ENCODE measurements around the gene ASAP3.

The ASAP3 gene

DNA sequence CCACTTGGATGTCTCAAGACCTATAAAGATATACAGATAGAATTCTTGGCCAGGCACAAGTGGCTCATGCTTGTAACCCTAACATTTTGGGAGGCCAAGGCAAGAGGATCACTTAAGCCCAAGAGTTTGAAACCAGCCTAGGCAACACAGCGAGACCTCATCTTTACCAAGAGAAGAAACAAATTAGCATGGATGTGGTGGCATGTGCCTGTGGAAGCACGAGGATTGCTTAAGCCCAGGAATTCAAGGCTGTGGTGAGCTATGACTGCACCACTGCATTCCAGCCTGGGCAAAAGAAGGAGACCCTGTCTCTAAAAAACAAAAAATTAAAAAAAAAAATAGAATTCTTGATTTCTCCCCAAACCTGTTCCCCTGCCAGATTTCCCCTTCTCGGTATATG, 8.3 kb downstream of the ASAP3 start:
- Histone ChIP-seq H3K4me3 (no peak overlapping the region), H3K27ac (no peak overlapping the region), H3K9ac (ENCODE audit: insufficient read length) (no peak overlapping the region), H3K9me3 (ENCODE audit: low read depth, low read length) (no peaks in the 10 kb centered on the region), H3K36me3 (ENCODE audit: insufficient read depth, low read length) (no peaks in the 10 kb centered on the region)
- TF ChIP-seq FOXP2 (optimal IDR thresholded peaks at IDR 0.05; ENCODE audit: control extremely low read depth, extremely low read length, insufficient read depth) (no peak), POLR2AphosphoS5 (IDR thresholded peaks at IDR 0.05; ENCODE audit: borderline replicate concordance, low read depth, low read length) (no peak), EZH2 (IDR thresholded peaks at IDR 0.05) (no peak)
- DNase-seq (ENCODE audit: low read depth, low spot score) = no peak

DNA sequence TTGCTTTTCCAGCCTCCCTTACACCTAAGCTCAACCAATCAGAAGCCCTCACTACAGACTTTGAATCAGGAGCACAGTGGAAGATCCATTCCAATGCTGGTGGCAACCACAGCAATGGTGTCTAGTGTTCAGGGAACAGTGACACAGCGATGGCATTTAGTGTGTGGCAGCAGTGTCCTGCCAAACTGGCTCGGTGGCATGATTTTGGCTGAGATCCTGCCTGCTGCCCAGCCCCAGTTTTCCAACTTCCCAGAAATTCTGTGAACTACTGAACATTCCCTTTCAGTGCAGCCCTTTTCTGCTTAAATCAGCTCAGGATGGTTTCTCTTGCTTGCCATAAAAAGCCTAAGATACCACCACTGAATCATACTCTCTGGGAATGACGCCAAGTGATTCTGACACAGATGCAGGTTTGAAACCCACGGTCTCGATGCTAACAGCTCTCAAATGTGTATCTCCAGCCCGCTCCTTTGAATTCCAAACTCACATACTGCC, 8.8 kb downstream of the ASAP3 start:
- H3K27ac ChIP-seq = no peak overlapping the region
- no peak overlapping the region for H3K4me3 ChIP-seq
- no peak for DNase-seq (ENCODE audit: low read depth, low spot score)
- H3K36me3 ChIP-seq (ENCODE audit: insufficient read depth, low read length) = no peaks in the 10 kb centered on the region
- no peaks in the 10 kb centered on the region for H3K9me3 ChIP-seq (ENCODE audit: low read depth, low read length)
- no peak overlapping the region for H3K9ac ChIP-seq (ENCODE audit: insufficient read length)
- no peak for TF ChIP-seq FOXP2 (optimal IDR thresholded peaks at IDR 0.05; ENCODE audit: control extremely low read depth, extremely low read length, insufficient read depth)
- TF ChIP-seq EZH2 (IDR thresholded peaks at IDR 0.05) = no peak
- TF ChIP-seq POLR2AphosphoS5 (IDR thresholded peaks at IDR 0.05; ENCODE audit: borderline replicate concordance, low read depth, low read length) = no peak

DNA sequence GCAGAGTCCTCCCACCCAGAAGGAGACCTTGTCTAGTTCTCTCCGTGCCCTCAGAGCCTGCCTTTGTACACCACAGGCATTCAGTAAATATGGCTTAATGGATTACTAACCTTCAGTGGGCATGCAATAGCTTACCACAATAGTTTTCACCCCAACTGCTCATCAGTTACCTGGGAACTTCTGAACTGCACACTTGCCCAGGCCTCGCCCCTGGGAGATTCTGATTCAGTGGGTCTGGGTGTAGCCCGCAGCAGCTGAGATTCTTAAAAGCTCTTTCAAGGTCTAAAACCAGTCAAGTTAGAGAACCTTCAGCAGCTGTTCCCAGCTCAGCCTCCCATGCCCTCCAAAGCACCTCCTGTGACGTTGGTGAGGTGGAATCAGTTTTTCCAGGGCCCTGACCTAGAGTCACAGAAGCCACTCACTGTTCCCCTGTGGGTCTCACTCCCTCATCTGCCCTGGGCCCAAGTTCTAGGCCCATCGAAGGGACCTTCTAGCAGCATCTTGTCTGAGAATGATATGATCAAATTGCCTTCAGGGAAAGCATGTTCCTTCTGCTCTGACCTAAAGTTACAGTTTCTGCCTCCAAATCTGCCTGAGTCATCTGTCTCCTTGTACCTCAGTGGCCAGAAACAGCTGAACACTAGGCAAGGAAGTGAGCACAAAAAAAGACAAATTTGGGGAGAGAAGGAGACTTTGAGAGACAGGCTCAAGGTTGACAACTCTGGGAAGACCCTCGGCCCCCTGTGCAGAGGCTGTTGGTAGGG, 10.8 kb downstream of the ASAP3 start:
- DNase-seq (ENCODE audit: low read depth, low spot score) = no peak
- Histone ChIP-seq H3K9ac (ENCODE audit: insufficient read length) (no peak overlapping the region), H3K4me3 (no peak overlapping the region), H3K9me3 (ENCODE audit: low read depth, low read length) (no peaks in the 10 kb centered on the region), H3K36me3 (ENCODE audit: insufficient read depth, low read length) (no peaks in the 10 kb centered on the region), H3K27ac (no peak overlapping the region)
- TF ChIP-seq POLR2AphosphoS5 (IDR thresholded peaks at IDR 0.05; ENCODE audit: borderline replicate concordance, low read depth, low read length) (no peak), FOXP2 (optimal IDR thresholded peaks at IDR 0.05; ENCODE audit: control extremely low read depth, extremely low read length, insufficient read depth) (no peak), EZH2 (IDR thresholded peaks at IDR 0.05) (no peak)

DNA sequence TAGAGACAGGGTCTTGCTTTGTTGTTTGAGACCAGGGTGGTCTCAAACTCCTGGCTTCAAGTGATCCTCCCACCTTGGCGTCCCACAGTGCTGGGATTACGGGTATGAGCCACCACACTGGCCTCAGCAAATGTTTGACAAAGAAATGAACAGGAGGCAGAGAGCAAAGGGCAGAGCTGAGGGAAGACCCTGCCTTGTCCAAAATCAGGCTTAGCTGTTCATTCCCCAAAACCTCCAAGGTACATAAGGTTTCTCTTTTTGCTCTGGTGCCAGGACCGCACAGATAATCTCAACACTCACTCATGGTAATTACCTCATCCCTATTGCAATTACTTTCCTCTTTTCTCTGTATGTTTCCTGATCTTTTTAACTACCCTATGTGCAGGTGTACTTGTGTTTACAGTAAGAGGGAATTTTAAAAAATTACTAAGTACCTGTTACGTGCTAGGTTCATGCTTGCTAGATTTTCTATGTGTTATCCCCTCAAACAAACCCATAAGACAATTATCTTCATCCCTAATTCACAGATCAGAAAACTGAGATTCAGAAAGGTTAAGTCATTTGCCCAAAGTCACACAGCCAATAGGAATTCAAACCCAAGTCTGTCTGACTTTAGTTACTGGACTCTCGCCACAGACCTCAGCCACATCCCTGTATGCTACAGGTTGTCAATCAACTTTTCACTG, 11.5 kb downstream of the ASAP3 start:
- no peaks in the 10 kb centered on the region for H3K9me3 ChIP-seq (ENCODE audit: low read depth, low read length)
- H3K4me3 ChIP-seq = no peak overlapping the region
- H3K27ac ChIP-seq = no peak overlapping the region
- H3K9ac ChIP-seq (ENCODE audit: insufficient read length) = no peak overlapping the region
- H3K36me3 ChIP-seq (ENCODE audit: insufficient read depth, low read length) = no peaks in the 10 kb centered on the region
- TF ChIP-seq EZH2 (IDR thresholded peaks at IDR 0.05) (no peak), FOXP2 (optimal IDR thresholded peaks at IDR 0.05; ENCODE audit: control extremely low read depth, extremely low read length, insufficient read depth) (no peak), POLR2AphosphoS5 (IDR thresholded peaks at IDR 0.05; ENCODE audit: borderline replicate concordance, low read depth, low read length) (no peak)
- no peak for DNase-seq (ENCODE audit: low read depth, low spot score)

DNA sequence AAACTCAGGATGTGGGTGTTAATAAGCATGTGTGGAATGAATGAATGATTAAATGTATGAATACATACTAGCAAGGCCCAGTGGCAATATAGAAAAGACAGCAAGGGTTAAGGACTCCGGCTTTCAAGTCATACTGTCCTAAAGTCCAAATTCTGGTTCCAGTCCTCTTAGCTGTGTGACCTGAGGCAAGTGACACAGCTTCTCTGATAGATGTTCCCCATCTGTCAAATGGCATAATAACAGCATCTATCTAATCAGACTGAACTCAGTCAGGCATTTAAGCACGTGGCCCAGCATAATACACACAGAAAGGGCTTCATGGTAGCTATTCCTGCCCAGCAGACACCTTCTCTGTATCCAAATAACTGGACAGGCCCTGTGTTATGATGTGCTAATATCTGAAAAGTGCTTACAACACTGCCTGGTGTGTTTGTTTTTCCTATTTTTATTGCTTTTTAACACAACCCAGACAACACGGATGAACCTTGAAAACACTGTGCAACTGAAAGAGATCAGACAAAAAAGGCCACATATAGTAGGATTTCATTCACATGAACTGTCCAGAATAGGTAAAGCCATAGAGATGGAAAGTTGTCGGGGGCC, 12.4 kb downstream of the ASAP3 start:
- Histone ChIP-seq H3K9me3 (ENCODE audit: low read depth, low read length) (no peaks in the 10 kb centered on the region), H3K9ac (ENCODE audit: insufficient read length) (no peak overlapping the region), H3K4me3 (no peak overlapping the region), H3K36me3 (ENCODE audit: insufficient read depth, low read length) (no peaks in the 10 kb centered on the region), H3K27ac (no peak overlapping the region)
- DNase-seq (ENCODE audit: low read depth, low spot score) = no peak
- TF ChIP-seq FOXP2 (optimal IDR thresholded peaks at IDR 0.05; ENCODE audit: control extremely low read depth, extremely low read length, insufficient read depth) (no peak), EZH2 (IDR thresholded peaks at IDR 0.05) (no peak), POLR2AphosphoS5 (IDR thresholded peaks at IDR 0.05; ENCODE audit: borderline replicate concordance, low read depth, low read length) (no peak)

DNA sequence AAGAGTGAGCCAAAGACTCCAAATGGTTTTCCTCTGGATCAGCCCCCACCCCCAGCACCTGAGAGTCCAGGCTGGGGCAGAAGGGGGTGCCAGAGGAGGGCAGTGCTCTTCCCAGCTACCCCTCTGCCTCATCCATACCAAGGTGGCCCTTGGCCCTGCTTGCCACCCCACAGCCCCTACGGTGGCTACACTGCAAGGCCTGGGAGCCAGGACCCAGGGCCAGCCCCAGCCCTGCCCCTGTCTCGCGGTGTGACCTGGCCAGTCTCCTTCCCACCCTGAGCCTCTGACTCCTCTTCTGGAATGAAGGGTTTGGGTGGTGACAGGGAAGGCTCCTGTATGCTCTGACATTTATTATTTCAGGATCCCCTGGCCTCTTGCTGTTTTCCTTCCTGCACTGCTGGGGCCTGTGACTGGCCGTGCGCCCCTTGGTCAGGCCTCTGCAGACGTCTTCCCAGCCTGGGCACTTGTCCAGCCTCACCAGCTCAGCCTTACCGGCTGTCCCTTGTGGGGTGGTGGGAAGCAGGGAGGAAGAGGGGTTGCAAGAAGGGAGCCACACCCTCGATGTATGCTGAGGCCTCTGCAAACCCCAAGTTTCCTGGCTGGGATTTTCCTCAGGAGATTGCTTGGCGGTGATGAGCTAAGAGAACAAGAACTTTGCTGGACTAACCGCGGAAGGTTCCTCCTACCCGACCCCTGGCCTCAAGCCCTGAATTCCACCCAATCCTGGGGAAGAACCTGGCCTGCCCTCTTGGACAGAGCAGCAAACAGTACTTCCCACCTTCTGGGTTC, 13.5 kb downstream of the ASAP3 start:
- H3K36me3 ChIP-seq (ENCODE audit: insufficient read depth, low read length) = no peaks in the 10 kb centered on the region
- H3K9ac ChIP-seq (ENCODE audit: insufficient read length) = no peak overlapping the region
- H3K4me3 ChIP-seq = no peak overlapping the region
- TF ChIP-seq FOXP2 (optimal IDR thresholded peaks at IDR 0.05; ENCODE audit: control extremely low read depth, extremely low read length, insufficient read depth) (no peak), EZH2 (IDR thresholded peaks at IDR 0.05) (no peak), POLR2AphosphoS5 (IDR thresholded peaks at IDR 0.05; ENCODE audit: borderline replicate concordance, low read depth, low read length) (no peak)
- no peak overlapping the region for H3K27ac ChIP-seq
- DNase-seq (ENCODE audit: low read depth, low spot score) = no peak
- H3K9me3 ChIP-seq (ENCODE audit: low read depth, low read length) = no peaks in the 10 kb centered on the region

DNA sequence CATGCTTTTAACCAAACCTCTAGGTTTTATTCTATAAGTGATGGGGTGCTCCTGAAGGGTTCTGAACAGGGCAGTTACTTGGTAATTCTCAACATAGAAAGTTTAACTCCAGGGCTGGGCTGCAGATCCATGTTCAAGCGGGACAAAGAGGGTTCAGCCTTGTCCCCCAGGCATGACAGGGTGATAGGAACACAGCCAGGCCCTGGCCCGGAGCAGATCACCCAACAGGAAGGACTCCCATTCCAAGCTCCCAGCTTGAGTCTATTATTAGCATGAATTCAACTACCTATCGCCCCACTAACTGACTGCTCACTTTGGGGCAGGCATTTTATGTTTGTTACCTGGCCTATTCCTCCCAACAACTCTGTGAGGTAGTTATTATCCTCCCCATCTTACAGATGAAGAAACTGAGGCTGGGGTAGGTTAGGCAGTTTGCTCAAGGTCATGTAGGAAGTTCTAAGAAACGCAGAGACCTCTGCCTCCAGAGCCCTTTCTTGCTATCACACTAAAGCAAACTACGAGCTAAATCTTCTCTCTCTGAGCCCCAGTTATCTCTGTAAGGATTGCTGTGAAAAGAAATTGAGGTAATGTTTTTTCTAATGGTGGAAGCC, 14.5 kb downstream of the ASAP3 start:
- H3K27ac ChIP-seq = no peak overlapping the region
- H3K9ac ChIP-seq (ENCODE audit: insufficient read length) = no peak overlapping the region
- no peak overlapping the region for H3K4me3 ChIP-seq
- no peak for DNase-seq (ENCODE audit: low read depth, low spot score)
- TF ChIP-seq POLR2AphosphoS5 (IDR thresholded peaks at IDR 0.05; ENCODE audit: borderline replicate concordance, low read depth, low read length) (no peak), EZH2 (IDR thresholded peaks at IDR 0.05) (no peak), FOXP2 (optimal IDR thresholded peaks at IDR 0.05; ENCODE audit: control extremely low read depth, extremely low read length, insufficient read depth) (no peak)
- H3K36me3 ChIP-seq (ENCODE audit: insufficient read depth, low read length) = no peaks in the 10 kb centered on the region
- H3K9me3 ChIP-seq (ENCODE audit: low read depth, low read length) = no peaks in the 10 kb centered on the region

Data from SK-N-MC (cell line).